Subcutaneous adipose tissue (tissue), 4 donors: ENCODE results near the gene CHST12. TPM values are rescaled to one million over a fixed set of nuclear protein-coding genes. Genes with fewer than 3 reads are reported as not detected.

Experiments used
- total RNA-seq, 4 donors: library from RNA; depleted of rRNA; stranded (reverse); fragments of >200 nt; gene quantifications; one replicate each; pipeline ENCODE4 v1.1.0, GENCODE V29; 2016
- TF ChIP-seq, protein P1 (sequence below): fragments of 450-650 bp; IDR thresholded peaks from one replicate; pipeline ENCODE4 v1.5.1; 2016; ENCODE audit warnings: low read depth, mild to moderate bottlenecking, control low read depth, antibody characterized with exemption, moderate library complexity

Gene CHST12
- total RNA-seq, 4 donors from 2014 or later, result 5.2 to 26.0 (median 13.8) TPM

DNA sequence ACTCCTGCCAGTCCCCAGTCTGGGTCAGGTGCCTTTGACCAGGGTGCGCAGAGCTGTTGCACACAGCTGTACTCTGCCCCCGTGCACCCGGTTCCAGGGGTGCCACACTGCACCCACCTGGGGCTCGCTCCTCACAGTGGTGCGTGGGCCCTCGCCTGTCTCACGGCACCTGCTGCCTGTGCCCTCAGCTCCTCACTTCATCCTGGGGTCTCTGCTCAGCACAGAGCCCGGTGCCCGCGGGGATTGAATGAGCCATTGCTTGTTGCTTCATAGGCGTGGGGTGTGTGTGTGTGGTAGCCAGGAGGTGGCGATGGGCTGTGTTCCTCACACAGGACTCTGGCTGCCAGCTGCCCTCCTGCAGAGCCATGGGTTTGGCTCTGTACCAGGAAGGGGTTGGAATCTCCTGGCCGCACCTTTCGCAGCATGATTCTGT lies 30.3 kb upstream of the CHST12 start:
- TF ChIP-seq, protein P1, sequence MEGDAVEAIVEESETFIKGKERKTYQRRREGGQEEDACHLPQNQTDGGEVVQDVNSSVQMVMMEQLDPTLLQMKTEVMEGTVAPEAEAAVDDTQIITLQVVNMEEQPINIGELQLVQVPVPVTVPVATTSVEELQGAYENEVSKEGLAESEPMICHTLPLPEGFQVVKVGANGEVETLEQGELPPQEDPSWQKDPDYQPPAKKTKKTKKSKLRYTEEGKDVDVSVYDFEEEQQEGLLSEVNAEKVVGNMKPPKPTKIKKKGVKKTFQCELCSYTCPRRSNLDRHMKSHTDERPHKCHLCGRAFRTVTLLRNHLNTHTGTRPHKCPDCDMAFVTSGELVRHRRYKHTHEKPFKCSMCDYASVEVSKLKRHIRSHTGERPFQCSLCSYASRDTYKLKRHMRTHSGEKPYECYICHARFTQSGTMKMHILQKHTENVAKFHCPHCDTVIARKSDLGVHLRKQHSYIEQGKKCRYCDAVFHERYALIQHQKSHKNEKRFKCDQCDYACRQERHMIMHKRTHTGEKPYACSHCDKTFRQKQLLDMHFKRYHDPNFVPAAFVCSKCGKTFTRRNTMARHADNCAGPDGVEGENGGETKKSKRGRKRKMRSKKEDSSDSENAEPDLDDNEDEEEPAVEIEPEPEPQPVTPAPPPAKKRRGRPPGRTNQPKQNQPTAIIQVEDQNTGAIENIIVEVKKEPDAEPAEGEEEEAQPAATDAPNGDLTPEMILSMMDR, result no peak

DNA sequence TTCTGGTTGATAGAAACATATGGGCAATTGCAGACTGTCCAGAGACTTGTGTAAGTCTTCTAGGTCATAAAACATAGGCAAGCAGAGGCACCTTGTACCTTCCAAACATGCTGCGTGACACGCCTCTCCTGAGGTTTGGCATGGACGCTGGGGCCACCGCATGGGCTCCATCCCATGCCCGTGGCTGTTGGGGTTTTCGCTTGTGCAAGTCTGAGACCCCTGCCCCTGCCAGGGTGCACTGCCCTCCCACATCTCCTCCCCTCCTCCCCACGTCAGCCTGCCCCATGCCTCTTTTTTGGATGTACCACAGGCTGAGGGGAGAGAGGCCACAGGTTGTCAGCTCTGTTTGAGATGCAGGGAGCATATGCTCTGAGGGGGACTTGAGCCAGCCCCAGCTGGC lies 29.8 kb upstream of the CHST12 start:
- TF ChIP-seq, protein P1, result no peak

GRCh38 chr7:2374401-2374800 lies 29.0 kb upstream of the CHST12 start:
- TF ChIP-seq, protein P1, result no peak

GRCh38 chr7:2374830-2375728 lies 28.3 kb upstream of the CHST12 start:
- TF ChIP-seq, protein P1, result no peak

GRCh38 chr7:2376351-2377154 lies 26.9 kb upstream of the CHST12 start:
- TF ChIP-seq, protein P1, result no peak

DNA sequence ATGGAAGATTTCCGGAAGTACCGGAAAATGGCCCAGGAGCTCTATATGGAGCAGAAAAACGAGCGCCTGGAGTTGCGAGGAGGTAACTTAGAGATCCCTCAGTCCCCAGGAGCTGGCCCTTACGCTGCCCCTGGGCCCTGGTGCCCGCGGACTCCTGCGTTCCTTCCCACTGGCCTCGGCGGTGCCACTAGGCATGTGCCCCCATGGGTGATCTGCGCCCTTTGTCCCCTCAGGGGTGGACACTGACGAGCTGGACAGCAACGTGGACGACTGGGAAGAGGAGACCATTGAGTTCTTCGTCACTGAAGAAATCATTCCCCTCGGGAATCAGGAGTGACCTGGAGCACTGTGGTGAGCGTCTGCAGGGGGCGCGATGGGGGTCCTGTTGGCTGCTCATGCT lies 24.2 kb upstream of the CHST12 start:
- TF ChIP-seq, protein P1, result no peak
